Panc1 (cell line): Measurements from ENCODE around the gene TLE1.

Experiments
- CTCF ChIP-seq: fragments of 450-650 bp; IDR thresholded peaks from 2 replicates; pipeline ENCODE4 v1.5.1; 2017; ENCODE audit warnings: mild to moderate bottlenecking
- POLR2AphosphoS5 ChIP-seq: IDR thresholded peaks from 2 replicates; pipeline ENCODE4 v1.6.1; 2012; ENCODE audit warnings: mild to moderate bottlenecking, low read depth, low read length, moderate library complexity
- SIN3A ChIP-seq: IDR thresholded peaks from 2 replicates; pipeline ENCODE4 v1.6.1; 2012; ENCODE audit warnings: low read depth, mild to moderate bottlenecking, low read length, moderate library complexity, borderline replicate concordance; ENCODE audit not compliant: insufficient read depth

DNA sequence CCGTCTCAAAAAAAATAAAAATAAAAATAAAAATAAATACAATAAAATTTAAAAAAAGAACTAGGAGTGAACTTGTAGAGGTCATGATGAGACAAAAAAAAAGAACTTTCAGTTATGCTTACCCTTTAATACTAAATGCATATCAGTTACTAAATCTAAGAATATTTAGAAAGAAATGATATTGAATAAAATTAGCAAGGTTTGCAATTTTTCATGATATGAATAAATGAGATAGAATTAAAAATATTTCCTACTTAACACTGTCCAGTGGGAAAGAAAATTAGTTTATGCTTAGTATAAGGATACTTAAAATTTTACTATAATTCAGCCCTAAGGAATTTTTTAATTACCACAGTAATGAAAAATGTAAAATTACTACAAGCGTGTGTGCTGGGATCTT lies 132.4 kb downstream of the TLE1 start:
- no peak for TF ChIP-seq CTCF
- TF ChIP-seq POLR2AphosphoS5, result no peak
- TF ChIP-seq SIN3A, result no peak
